GM19438 (cell line): ENCODE results near the gene GRK4.
"Not testable (repeated sequence)": the region's sequence is repeated elsewhere in the genome, so short reads cannot be mapped to it uniquely, and the experiment has no call there.

Experiments
- ATAC-seq: cut with Tn5 transposase; IDR thresholded peaks from one replicate; pipeline ENCODE4 v1.9.1; 2021; ENCODE audit warnings: low read depth; ENCODE audit not compliant: unreplicated experiment

The GRK4 gene

DNA sequence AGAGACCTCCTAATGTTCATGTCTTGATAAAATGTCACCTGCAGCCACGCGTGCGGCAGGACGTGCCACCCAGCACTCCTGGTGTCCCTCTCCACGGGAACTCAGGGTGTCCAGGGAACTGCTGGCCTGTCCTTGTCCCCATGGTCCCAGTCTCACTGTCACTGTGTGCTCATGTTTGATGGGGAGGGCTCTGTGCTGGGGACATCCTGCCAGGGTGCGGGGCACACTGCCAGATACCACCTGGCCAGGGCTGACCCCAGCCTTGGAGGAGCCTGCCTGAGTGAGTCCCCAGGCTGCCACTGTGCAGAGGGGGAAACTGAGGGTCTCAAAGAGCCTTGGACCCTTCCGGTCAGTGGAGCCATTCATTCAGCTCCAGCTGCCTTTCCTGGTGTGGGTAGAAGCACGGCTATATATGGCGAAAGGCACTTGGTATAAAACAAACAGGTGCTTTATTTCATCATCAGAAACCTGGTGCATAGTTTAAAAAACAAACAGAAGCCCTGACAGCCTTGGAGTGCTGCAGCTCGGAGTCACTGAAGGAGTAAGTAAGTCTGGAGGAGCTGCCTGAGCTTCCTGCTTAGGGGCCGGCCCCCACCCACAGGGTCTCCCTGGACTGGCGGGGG lies 33.1 kb upstream of the GRK4 start:
- ATAC-seq: no peak

DNA sequence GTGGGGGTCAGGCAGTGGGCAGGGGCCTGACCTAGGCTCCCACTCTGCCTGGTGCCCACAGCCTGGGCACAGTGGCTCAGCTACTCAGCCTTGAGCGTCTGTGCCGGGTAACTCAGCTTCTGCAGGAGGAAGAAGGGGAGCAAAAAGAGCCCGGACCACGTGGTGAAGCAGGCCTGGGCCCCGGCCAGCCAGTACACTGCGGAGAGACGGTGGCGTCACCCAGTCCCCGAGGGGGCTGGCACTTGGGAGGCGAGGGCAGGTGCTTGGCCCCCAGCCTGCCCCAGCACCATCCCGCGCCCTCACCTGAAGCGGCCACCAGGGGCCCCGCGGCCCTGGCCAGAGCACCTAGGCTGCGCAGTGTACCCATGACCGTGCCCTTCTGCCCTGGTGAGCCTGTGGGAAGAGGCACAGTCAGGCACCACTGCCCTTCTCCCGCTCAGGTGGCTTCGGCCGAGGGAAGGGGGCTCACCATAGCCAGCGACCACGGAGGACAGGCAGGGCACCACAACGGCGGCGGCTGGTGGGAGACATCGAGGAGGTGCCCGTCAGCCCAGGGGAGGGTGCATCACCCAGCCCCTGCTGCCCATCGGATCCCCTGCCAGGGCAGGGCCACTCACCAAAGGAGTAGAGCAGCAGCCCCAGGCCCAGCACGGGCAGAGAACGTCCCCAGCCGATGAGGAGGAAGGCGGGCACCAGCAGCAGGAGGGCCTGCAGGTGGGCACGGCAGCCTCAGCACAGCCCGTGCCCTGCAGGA lies 32.4 kb upstream of the GRK4 start:
- no peak for ATAC-seq

DNA sequence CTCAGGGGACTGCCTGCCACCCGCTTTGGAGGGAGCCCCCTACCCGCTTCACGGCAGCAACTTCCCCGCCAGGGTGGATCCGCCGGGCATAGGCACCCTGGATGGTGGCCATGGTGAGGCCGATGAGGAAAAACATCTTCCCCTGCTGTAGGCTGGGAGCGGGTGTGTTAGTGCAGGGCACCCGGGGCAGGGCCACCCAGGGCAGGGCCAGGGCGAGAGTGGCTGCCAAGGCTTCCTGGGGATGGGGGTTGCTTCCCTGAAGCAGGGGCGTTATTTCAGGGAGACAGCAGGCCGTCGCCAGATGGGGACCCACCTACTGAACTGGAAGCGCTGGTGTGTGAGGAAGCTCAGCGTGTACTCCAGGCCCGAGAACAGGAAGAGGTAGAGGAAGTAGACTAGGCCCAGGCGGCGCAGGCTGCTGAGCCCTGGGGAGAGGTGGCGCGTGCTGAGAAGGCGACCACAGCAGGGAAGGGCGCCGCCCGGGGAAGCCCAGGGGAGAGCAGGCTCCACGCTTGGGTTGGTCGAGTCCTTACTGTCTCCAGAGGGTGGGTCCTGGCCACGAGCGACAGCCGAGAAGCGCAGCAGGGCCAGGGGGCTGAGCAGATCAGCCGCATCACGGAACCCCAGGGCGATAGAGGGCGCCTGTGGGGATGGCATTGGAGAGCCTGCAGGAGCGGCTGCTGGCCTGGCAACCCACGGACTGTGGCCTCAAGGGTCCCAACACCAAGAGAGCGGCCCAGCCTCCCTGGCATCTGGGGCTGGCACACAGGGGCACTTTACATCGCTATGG lies 31.7 kb upstream of the GRK4 start:
- peak; percentile 55 for ATAC-seq

DNA sequence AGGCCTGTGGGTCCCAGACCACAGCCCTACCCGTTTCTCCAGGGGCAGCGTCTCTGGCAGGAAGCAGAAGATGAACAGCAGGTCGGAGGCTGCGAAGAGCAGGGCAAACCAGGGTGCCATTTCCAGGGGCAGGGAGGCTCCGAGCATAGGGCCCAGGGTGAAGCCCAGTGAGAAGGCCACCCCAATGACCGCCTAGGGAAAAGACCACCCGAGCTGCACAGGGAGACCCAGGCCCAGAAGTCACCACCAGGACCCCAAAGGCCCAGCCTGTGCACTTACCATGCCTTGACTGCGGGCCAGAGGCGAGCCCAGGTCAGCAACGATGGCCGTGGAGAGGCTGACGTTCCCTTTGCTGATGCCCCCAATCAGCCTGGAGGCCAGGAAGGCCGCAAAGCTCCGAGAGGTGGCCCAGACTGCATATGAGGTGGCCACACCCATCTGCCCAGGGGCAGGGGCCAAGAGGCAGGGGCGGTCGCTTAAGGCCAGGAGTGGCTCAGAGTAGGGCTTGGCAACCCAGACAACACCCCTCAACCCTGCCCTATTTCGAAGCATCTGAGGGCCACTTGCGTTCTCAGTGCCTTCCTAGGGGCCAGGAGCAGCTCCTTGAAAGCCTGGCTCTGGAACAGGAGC lies 30.9 kb upstream of the GRK4 start:
- no peak for ATAC-seq

DNA sequence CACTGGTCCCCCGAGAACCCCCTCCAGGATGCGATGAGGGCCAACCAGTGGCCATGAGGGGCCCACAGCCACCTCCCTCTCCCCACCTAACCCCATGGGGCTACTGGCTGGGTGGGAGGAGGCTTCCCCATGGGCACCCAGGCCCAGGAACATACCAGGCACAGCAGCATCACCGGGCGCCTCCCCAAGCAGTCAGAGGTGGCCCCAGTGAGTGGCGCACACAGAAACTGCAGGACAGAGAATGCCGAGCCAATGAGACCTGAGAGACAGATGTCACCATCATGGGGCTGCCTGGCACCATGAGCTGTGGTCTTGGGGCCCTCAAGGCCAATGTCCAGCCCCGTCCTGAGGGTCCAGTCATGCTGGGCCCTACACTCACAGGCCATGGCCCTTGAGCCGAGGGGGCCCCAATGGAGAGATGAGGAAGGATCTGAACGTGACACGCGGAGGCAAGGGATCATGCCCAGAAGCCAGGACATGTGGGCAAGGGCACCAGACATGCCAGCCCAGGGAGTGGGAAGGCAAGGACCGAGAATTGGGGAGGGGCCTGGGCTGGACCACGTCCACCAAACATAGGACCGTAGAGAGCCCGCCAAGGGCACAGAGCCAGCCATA lies 30.3 kb upstream of the GRK4 start:
- no peak for ATAC-seq

DNA sequence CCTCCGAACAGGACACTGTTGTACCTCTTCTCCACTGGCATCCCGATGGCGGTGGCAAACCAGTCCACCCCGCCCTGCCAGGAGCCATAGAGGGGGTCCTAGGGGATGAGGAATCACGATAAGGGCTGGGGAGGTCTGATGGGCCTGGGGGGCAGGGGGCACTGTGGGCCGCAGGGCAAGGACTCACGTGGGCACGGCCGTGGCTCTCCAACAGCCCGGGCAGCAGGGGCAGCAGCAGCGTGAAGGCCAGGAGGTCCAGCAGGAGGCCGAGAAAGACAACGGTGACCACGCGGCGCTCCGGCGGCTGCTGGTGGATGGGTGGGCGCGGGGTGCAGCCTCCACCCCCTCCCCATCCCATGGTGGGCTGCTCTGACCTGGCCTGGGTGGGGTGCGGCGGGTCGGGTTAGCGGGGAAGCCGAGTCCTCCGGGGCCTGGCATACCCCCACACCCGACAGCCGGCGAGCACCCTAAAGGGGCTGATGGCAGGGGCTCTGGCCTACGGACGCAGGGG lies 29.8 kb upstream of the GRK4 start:
- no peak for ATAC-seq

DNA sequence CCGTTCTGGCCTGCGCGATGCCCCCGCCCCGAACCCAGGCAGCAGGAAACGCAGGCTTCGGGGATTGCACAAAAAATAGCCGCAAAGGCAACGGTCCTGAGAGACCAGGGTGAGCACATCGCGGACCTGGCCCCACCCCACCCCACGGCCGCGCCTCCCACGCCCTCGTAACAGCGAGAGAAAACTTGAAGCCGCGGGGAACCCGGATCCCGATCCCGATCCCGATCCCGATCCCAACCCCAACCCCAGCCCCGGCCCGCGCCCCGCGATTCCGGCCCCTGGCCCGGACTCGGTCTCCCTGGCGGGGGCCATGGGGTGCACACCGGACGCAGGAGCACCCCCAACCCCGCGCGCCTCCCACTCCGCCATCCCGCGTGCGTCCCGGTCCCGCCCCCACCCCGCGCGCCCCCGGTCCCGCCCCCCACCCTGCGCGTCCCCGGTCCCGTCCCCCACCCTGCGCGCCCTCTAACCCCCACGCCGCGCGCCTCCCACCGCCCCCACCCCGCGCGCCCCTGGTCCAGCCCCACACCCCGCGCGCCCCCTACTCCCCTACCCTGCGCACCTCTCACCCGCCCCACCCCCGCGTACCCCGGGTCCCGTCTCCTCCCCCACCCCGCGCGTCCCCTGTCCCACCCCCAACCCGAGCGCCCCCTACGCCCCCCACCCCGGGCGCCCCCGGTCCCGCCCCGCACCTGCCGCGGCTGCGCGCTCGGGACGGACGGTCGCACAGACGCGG lies 29.1 kb upstream of the GRK4 start:
- ATAC-seq: no peak

DNA sequence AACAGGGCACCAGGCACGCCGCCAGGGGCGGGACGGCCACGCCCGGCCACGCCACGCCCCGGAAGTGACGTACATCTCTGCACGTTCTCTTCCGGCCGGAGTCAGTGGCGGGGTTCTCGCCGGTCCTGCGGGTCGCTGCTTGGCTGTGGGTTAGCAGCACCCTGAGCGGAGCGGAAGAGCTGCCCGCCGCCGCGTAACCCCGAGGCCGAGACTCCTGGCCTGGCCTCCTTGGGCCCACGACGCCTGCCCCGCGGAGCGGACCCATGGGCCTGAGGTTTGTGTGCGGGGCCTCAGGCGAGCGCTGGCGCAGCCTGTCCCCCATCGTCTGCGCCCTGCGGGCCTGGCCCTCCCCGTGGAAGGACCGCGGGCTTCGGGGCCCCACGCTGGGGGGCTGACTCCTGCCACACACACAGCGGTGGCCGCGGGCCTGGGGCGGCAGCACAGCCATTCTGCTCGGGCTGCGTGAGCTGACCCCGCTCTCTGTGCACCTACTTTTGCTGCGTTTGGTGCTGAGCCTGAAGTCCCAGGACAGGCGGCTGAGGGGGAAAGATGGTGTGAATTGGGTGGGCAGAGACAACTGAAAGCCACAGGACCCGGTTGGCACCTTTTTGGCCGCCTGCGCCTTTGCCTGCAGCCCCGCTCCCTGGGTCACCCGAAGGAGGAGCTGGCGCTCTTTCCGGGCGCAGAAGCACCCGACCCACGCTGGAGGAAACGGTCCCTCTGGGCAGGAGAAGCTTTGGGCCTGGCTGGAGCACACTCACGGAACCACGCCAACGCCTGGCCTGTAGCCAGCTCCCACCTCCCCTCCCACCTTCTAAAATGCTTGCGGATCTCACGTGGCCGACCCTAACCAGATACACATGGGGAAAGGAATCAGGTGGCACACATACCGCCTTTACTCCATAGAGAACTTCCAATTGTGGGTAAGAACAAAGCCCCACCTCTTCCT lies 28.3 kb upstream of the GRK4 start:
- ATAC-seq: peak; percentile 38

DNA sequence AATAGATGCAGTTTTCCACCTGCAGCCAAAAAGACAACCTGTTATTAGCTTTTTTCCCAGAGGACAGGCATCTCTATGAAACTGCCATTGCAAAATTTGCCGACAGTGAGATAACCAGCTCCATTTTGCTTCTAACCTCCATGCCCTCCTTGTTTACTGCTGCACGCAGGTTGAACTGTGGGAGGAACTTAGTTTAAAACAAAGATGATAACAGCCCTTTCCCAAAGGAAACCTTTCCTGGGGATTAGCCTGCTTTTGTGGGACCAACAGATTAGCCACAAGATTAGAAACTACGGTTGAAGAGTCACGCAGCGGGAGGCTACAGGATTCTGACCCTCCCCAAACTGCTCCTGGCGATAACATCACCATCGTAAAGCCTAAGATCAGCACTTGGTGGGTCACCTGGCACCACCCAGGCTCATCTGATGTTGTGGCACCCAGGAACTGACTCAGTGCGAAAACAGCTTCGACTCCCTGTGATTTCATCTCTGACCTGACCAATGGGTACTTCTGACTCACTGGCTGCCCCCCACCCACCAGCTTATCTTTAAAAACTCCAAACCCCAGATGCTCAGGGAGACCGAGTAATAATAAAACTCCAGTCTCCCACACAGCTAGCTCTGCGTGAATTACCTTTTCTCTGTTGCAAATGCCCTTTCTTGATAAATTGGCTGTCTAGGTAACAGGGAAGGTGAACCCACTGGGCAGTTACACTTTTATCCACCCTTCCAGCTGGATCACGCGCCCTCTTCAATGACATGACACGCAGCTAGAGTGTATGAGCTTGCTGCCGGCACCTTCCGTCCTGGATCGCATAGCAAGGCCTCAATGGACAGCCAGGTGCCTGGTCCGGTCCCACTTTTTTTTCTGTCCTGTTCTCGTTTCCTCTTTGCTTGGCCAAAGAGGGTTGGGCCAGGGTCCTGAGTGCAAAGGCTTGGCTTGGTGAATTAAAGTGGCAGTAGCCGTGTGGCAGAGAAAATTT lies 27.3 kb upstream of the GRK4 start:
- no peak for ATAC-seq

DNA sequence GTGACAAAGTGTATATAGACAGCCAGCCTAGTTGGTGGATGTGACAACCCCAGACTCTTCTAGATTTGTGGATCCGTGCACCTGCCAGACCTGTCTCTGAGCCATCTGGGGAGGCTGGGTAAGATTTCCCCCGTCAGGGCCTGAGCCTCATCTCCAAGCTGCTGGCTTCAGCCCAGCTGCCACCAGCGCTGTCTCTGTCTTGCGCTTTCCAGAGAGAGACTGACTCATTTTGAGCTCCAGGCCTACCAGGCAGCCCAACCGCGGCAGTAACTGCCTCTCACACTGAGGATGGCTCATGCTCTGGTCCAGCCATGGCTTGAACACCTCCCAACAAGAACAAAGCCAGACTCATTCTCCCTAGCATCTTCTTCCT lies 26.6 kb upstream of the GRK4 start:
- ATAC-seq: no peak

DNA sequence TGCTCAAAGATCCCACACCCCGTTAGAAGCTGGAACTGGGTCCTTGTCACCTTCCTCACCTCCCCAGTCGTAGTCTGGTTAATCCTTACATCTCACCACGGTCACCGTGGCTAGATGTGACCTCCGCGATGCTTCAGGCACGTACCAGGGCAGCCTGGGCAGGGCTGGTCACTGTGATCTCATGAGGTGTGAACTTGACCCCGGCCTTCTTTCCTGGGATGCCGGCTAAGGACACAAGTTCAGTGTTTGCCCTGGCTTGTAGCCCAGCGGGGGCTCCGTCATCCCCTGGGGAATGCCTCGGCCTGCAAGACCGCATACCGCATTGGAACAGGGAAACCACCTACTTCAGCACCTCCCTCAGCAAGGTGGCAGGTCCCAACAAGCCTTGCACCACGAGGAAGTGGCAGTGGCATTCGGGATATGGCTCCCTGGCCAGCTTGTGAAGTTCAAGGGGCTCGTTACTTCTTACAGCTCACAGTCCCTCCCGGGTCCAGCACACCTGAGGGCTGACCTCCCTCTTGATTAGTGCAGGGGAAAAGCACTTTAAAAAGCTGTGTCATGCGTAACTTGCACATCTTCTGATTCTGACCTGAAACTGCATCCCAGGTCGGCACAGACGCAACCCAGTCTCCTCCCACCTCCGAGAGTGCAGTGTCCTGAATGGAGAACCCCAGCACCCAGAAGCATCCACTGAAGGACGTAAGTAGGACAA lies 26.1 kb upstream of the GRK4 start:
- no peak for ATAC-seq

DNA sequence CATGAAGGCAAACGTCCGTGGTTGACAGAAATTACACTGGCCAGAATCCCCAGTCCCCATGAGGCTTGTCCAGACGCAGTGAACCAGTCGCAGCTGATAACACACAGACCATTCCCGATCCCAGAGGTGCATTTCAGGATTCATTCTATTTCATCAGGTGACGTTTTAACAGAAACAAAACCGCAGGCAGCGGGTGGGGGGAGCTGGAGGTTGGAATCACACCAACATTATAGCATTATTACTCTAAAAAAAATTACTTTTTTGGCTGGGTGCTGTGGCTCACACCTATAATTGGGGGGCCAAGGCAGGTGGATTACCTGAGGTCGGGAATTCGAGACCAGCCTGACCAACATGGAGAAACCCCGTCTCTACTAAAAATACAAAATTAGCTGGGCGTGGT lies 25.4 kb upstream of the GRK4 start:
- ATAC-seq: no peak

DNA sequence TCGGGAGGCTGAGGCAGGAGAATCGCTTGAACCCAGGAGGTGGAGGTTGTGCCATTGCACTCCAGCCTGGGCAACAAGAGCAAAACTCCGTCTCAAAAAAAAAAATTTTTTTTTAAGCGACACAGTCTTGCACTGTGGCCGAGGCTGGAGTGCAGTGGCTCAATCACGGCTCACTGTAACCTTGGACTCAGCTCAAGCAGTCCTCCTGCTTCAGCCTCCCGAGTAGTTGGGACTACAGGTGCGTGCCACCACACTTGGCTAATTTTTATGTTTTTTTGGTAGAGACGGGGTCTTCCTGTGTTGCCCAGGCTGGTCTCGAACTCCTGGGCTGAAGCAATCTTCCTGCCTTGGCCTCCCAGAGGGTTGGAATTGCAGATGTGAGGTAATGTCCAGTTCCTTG lies 25.0 kb upstream of the GRK4 start:
- not testable (repeated sequence) for ATAC-seq

DNA sequence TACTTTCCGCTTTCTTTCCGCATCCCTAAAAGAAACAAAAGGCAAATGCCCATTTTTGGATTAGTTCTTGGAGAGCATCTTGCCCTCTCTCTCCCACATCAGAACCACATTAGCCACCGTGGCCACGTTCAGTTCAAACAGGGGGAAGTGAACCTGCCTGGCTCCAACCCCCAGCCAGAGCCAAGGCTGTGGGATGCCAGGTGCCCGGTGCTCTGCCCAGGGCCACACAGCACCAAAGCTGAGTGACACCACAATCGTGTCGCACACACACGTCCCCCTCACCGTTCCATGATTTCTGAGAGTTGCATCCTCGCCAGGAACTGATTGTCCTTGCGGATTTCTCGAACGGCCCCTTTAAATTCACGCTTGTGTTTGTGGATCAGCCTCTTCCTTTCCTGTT lies 24.5 kb upstream of the GRK4 start:
- no peak for ATAC-seq

DNA sequence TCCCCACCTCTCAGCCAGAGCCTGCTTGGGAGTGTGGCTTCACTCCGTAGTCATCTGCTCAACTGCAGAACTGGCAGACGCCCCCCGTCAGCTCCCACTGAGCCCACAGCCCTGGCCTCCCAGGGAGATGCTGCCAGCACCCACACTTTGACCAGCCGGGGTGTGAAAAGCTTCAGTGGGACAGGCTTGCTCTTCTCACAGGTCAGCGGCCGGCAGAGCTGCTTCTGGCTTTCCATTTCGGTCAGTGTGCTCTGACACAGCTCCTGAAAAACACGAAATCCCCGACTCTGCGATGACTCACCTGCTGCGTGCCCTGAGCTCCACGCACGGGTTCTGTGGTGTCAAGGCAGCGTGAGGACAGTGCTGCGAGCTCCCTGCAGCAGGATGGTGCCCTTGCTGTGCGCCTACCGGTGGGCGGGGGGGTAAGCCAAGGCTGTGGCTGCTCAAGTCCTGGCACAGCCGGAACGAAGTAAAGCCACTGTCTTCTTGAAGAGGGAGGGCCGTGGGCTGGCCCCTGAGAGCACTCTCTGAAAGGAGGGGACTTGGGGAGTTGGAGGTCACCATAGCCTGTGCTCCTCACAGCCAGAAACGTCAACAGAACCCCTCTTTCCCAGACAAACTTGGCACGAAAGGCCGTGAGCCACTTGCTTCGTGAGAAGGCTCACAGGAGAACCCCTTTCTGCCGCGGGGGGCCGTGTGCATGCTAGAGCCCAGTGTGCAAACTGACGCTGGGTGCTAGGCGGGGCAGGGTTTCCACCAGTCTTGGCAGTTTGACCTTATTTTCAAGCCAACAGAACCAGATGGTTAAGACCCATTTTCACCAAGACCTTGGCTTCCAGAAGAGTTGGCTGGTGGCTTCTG lies 23.8 kb upstream of the GRK4 start:
- ATAC-seq: no peak
